Activated T-cell treated with anti-CD3 and anti-CD28 coated beads, Interleukin-2, amount 50 U/mL, for 48 hours (primary cell): ENCODE data around the gene FAM25G.

Experiments used
- DNase-seq, 2 experiments: peaks; one replicate each; pipeline ENCODE4 v3.0.0-alpha.2; 2020

The FAM25G gene

GRCh38 chr10:47447209-47447608 is 44.3 kb downstream of the FAM25G start:
- no peak for DNase-seq

- DNase-seq = no peak
Observed at GRCh38 chr10:47445720-47446119, 45.8 kb downstream of the FAM25G start.

- DNase-seq = no peak
Observed at GRCh38 chr10:47444047-47444446, 47.5 kb downstream of the FAM25G start.

GRCh38 chr10:47443145-47443544 is 48.4 kb downstream of the FAM25G start:
- no peak for DNase-seq

GRCh38 chr10:47442351-47442750 is 49.1 kb downstream of the FAM25G start:
- DNase-seq = no peak

- no peak for DNase-seq
Observed at GRCh38 chr10:47441938-47442337, 49.6 kb downstream of the FAM25G start.

- no peak for DNase-seq
Observed at GRCh38 chr10:47440207-47440606, 51.3 kb downstream of the FAM25G start.

GRCh38 chr10:47438857-47439474 is 52.5 kb downstream of the FAM25G start:
- DNase-seq = no peak
